A549 treated with AZD9567 at 1 μM for 4 hours (cell line): Measurements from ENCODE around the gene AADACL3. TPM values are rescaled to one million over a fixed set of nuclear protein-coding genes. Genes with fewer than 3 reads are reported as not detected.

Experiments
- total RNA-seq: library from RNA; stranded (reverse); fragments of 200-300 nt; extraction: Qiagen RNA extraction; gene quantifications from 5 replicates; pipeline ENCODE4 v1.2.3, GENCODE V29; 2022; ENCODE audit not compliant: insufficient read depth

The AADACL3 gene, protein sequence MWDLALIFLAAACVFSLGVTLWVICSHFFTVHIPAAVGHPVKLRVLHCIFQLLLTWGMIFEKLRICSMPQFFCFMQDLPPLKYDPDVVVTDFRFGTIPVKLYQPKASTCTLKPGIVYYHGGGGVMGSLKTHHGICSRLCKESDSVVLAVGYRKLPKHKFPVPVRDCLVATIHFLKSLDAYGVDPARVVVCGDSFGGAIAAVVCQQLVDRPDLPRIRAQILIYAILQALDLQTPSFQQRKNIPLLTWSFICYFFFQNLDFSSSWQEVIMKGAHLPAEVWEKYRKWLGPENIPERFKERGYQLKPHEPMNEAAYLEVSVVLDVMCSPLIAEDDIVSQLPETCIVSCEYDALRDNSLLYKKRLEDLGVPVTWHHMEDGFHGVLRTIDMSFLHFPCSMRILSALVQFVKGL
- total RNA-seq, result not detected in 5 replicates

GRCh38 chr1:12715896-12716437, at the start of gene AADACL3:
TSS of gene AADACL3 (plus strand) at chr1:12716110. CDS start at chr1:12716177, 67 bp downstream.

DNA sequence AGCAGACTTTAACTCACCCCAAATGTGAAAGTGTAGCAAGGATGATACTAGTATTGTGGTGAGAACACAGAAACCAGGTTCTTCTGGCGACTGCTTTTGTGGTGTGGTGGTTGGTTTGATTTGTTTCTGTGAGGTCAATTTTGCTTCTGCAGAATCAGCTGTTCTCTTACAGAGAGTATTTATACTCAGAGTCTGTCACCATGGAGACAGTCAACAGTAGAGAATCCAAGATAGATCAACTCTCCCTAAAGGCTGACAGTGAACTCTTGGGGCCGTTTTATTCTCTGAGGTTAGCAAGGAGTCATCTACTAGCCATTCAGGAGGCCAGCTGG, 30.0 kb downstream of the AADACL3 start, which contains the start of gene CFAP107:
TSS of gene CFAP107 (plus strand) at position 209 of the 332 bp plus-strand sequence. CDS start 231 bp downstream, outside the sequence.

DNA sequence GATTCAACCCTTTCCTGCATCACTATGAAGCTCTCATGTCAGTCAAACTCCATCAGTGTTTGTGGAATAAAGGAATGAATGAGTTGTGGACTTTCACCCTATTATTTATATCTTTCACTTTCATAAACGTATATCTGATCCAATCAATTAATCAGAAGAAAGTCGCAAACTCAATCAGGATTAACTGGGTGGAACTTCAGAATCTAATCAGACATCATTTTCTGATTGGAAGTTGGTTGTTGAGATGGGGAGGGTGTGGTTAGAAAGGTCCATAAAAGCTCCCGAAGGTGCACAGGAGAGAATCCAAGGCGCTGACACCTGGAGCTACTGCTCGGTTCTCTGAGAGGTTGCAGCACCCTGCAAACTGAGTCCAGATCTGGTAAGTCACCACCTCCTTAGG, 57.5 kb downstream of the AADACL3 start, which contains the start of gene PRAMEF12:
TSS of gene PRAMEF12 (plus strand) at position 301 of the 400 bp plus-strand sequence. CDS start 1,130 bp downstream, outside the sequence.

Other genes with a start within 250 kb of the AADACL3 start
- gene DHRS3, start 97.9 kb upstream of the AADACL3 start, total RNA-seq, result 39.8 to 47.0 TPM (median 44.2 TPM) in 5 replicates
- gene AADACL4, start 72.0 kb upstream of the AADACL3 start, total RNA-seq, result not detected in 5 replicates
- not detected in 5 replicates for gene CFAP107, start 30.1 kb downstream of the AADACL3 start, total RNA-seq
- gene PRAMEF12, start 57.6 kb downstream of the AADACL3 start, total RNA-seq, result 0.06 TPM in 1 of 5 replicates, not detected in the others
- gene PRAMEF1, start 75.3 kb downstream of the AADACL3 start, total RNA-seq, result 0.03 TPM in 1 of 5 replicates, not detected in the others
- gene PRAMEF11, start 115.3 kb downstream of the AADACL3 start, total RNA-seq, result not detected in 5 replicates
- not detected in 5 replicates for gene HNRNPCL1, start 132.6 kb downstream of the AADACL3 start, total RNA-seq
- 0.05 to 0.12 TPM in 2 of 5 replicates, not detected in the others for gene PRAMEF2, start 141.0 kb downstream of the AADACL3 start, total RNA-seq
- not detected in 5 replicates for gene PRAMEF4, start 170.1 kb downstream of the AADACL3 start, total RNA-seq
- not detected in 5 replicates for gene PRAMEF10, start 182.2 kb downstream of the AADACL3 start, total RNA-seq
- 0.05 TPM in 1 of 5 replicates, not detected in the others for gene PRAMEF7, start 200.5 kb downstream of the AADACL3 start, total RNA-seq
- not detected in 5 replicates for gene PRAMEF6, start 231.5 kb downstream of the AADACL3 start, total RNA-seq